Effector CD4-positive, alpha-beta T cell (primary cell): ENCODE results near the gene STS.
A peak's percentile ranks its signal among the peaks of the same experiment; 100 is the strongest.
"Not testable (repeated sequence)": the region's sequence is repeated elsewhere in the genome, so short reads cannot be mapped to it uniquely, and the experiment has no call there.

Source experiments
- DNase-seq: peaks from one replicate; pipeline ENCODE4 v3.0.0-alpha.2; 2020

STS gene

GRCh38 chrX:7143076-7143475 is 4.4 kb upstream of the STS start:
- no peak for DNase-seq

- no peak for DNase-seq
Observed at GRCh38 chrX:7143941-7144525, 3.5 kb upstream of the STS start.

- no peak for DNase-seq
Observed at GRCh38 chrX:7145454-7145853, 2.1 kb upstream of the STS start.

- DNase-seq, result no peak
Observed at GRCh38 chrX:7146020-7146702, 1.4 kb upstream of the STS start.

- peak; percentile 2 for DNase-seq
Observed at GRCh38 chrX:7146703-7147412, 654 bp upstream of the STS start.

- peak; percentile 86 for DNase-seq
Observed at GRCh38 chrX:7147978-7148854, 704 bp downstream of the STS start, which contains the start of gene PUDP. PUDP (minus strand) TSS chrX:7148153; CDS start chrX:7148113, 40 bp downstream.

GRCh38 chrX:7149411-7149810 is 1.9 kb downstream of the STS start:
- DNase-seq, result no peak

GRCh38 chrX:7153231-7153630 is 5.7 kb downstream of the STS start:
- DNase-seq, result no peak

- DNase-seq, result no peak
Observed at GRCh38 chrX:7154041-7154597, 6.6 kb downstream of the STS start.

- DNase-seq, result no peak
Observed at GRCh38 chrX:7155163-7155562, 7.7 kb downstream of the STS start.

GRCh38 chrX:7156879-7157278 is 9.4 kb downstream of the STS start:
- no peak for DNase-seq

GRCh38 chrX:7158468-7158990 is 11.0 kb downstream of the STS start:
- DNase-seq, result no peak

GRCh38 chrX:7159149-7159861 is 11.8 kb downstream of the STS start:
- DNase-seq, result no peak

GRCh38 chrX:7163146-7163677 is 15.7 kb downstream of the STS start:
- no peak for DNase-seq

GRCh38 chrX:7164174-7164573 is 16.7 kb downstream of the STS start:
- no peak for DNase-seq

GRCh38 chrX:7168371-7168770 is 20.9 kb downstream of the STS start:
- no peak for DNase-seq

- no peak for DNase-seq
Observed at GRCh38 chrX:7169627-7170026, 22.1 kb downstream of the STS start.

GRCh38 chrX:7170898-7171297 is 23.4 kb downstream of the STS start:
- peak; percentile 29 for DNase-seq

- not testable (repeated sequence) for DNase-seq
Observed at GRCh38 chrX:7178859-7179258, 31.3 kb downstream of the STS start.

- DNase-seq, result no peak
Observed at GRCh38 chrX:7179446-7179845, 31.9 kb downstream of the STS start.

GRCh38 chrX:7184816-7185215 is 37.3 kb downstream of the STS start:
- DNase-seq, result no peak

- no peak for DNase-seq
Observed at GRCh38 chrX:7188672-7189071, 41.2 kb downstream of the STS start.
